Stimulated activated CD8-positive, alpha-beta memory T cell treated with anti-CD3 and anti-CD28 coated beads, Interleukin-4, amount 100 ng/mL, for 4 hours (primary cell): ENCODE data around the gene GOLGA6L7.
"Not testable (repeated sequence)": the region's sequence is repeated elsewhere in the genome, so short reads cannot be mapped to it uniquely, and the experiment has no call there.

Experiments
- DNase-seq, 2 donors: peaks; one replicate each; pipeline ENCODE4 v3.0.0-alpha.2; 2020; ENCODE audit warnings: low read depth in 2 of 2, low spot score in 1 of 2

GOLGA6L7 gene, protein sequence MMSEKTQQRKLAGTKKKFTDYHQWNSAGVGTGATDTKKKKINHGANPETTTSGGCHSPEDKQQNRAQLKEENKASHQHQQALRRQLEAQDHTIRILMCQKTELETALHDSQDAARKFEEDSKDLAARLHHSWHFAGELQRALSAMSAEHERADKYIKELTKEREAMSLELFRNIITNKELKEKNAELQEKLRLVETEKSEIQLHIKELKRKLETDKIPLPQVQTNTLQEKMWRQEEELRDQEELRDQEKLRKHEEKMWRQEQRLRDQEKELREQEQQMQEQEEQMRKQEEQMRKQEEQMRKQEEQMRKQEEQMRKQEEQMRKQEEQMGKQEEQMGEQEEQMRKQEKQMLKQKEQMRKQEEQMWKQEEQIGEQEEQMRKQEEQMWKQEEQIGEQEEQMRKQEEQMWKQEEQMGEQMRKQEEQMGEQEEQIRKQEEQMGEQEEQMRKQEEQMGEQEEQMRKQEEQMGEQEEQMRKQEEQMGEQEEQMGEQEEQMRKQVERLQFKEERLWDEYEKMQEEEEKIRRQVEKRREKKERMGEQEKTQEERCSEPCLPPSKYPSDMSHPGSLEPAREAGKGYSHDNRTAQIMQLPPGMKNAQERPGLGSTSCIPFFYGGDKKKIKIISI

DNA sequence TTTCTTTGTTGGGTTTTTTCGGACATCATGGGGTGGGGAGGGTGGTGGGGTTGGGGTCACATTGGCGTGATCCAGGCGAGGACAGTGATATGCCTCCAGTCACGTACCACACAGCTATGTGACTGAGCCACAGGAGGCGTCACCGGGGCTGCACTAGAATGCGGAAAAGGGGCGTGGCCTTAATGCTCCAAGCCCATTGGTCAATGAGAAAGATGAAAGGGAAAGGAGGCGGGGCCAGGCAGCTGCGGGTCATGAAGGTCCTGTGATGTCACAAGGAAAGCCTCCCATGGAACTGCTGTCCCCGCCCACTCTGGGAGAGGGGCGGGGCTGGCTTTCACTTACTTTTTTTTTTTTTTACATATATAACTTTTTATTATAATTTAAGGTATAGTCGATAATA is at the start of gene GOLGA6L7:
TSS of gene GOLGA6L7 (minus strand) at position 124 of the 400 bp plus-strand sequence. CDS start at position 29, 95 bp downstream.
- DNase-seq = not testable (repeated sequence)

DNA sequence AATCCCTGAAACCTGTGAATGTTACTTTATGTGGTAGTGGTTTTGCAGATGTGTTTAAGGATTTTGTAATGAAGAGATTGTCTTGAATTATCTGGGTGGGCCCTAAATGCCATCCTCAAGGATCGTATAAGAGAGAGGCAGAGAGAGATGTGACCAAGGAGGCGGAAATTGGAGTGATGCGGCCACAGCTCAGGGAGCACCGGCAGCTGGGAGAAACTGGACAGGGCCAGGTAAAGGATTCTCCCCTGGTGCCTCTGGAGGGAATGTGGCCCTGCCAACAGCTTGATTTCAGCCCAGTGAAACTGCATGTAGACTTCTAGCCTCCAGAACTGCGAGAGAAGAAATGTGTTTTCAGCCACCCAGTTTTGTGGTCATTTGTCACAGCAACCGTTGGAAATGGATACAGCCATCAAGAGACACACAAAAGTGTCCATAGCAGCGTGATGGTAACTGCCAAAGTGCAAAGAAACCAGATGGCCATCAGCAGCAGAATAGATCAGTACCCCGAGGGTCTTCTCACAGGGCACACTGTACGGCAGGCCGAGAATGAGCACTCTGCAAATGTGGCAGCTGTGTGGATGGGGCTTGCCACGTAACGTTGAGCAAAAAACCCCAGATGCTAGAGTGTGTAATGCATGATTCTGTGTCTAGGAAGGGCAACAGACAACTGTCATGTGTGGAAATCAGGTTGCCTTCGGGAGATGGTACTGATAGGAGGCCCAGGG is 49.6 kb upstream of the GOLGA6L7 start:
- no peak for DNase-seq

DNA sequence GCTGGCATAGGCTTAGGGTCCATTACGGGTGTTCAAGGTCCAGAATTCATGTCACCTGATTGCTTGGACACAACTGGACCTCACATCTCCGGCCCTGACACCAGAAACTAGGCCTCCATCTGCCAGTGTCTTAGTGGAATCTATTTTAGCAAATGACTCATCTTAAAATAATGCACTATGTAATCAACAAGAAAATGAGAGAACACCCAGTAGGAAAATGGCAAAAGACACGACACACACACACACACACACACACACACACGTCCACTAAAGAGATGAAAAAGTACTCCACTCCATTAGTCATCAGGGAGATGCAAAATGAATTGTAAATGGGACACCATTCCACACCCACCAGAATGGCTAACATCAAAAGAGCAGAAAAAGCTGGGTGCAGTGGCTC is 48.5 kb upstream of the GOLGA6L7 start:
- DNase-seq = no peak

DNA sequence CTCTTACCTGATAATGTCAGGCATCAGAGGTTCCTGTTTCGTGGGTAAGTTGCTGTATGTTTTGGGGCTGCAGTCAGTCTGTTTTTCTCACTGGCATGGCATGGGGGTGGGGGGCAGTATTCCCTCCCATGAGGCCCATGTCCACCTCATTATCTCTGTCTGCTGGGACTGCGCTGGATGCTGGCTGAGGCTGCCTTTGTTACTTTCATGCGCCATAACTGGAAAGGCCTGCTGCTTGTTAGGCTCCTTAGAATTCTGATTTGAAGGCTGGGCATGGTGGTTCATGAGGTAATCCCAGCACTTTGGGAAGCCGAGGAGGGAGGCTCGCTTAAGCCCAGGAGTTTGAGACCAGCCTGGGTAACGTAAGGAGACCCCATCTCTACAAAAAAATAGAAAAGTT is 47.1 kb upstream of the GOLGA6L7 start:
- DNase-seq = no peak

- no peak for DNase-seq
Measured at GRCh38 chr15:28895146-28895545, 46.7 kb upstream of the GOLGA6L7 start.

DNA sequence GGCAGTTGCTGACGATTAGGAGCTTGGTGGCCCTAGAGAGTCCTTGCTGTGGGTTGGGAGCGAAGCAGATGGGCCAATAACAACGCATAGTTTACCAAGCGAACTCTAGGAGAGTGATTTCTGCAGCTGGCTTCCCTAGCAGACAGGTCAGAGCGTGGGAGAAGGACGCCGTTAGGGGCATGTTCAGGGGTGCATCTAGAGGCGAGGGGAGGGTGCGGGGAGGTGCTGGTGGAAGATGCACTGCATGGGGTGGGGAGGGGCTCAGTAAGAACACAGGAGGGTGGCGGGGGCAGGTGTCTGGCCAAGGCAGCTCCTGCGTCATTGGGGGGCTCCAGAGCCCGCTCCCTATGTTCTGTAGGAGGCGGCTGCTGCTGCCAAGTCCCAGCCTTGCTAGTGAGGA is 46.2 kb upstream of the GOLGA6L7 start:
- no peak for DNase-seq

DNA sequence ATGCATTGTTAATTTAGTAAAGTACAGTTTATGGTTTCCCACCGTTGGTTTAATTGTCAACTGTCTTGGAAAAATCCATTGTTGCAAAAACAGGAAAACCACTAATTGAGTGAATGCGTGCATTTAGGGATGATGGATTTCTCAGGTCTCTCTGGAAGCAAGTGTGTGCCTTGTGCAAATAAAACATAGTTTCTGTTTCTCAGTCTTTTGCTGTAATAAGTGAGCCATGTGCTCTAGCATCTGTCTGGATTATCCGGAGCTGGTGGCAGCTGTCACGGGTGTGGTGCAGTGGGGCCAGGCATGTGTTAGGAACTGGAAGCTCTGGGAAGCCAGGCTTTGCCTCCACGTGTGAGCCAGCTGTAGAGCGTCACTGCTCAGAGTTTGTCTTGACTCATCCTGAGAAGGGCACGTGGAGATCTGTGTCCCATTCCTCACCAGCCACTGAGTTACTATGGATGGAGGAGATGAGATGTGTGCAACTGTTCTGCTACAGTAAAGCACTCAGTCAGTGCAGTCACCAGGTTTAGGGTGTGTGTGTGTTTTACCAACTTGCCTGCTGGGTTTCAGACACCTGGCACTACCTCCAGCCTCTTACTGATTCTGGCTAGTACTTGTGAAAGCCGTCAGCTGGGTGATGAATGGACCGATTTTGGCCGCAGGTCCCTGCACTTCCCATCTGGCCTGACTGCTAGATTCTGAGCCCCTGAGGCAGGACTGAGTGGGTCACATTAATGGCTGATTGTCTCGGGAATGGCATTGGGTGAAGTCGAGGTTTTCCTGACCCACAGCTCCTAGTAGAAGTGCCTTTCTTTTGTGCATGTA is 44.6 kb upstream of the GOLGA6L7 start:
- DNase-seq = no peak

- DNase-seq = no peak
Measured at GRCh38 chr15:28891588-28891987, 43.1 kb upstream of the GOLGA6L7 start.

- DNase-seq = no peak
Measured at GRCh38 chr15:28890711-28891495, 42.5 kb upstream of the GOLGA6L7 start.

GRCh38 chr15:28890291-28890690 is 41.8 kb upstream of the GOLGA6L7 start:
- not testable (repeated sequence) for DNase-seq

DNA sequence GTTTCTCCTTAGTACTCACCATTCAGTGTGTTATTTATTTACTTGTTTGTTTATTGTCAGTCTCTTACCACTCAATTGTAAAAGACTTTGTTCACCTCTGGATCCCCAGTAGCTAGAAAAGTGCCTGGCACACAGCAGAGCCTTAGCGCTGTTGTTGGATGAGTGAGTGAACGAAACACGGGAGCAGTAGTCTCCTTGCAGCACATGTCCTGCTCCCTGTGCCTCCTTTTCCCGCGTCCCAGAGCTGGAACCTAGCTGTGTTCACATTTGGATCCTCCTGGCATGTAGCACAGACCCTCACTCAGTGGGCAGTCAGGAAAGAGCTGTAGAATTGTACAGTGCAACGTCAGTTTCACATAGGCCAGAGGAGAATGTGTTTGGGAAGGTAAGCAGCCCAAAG is 41.4 kb upstream of the GOLGA6L7 start:
- DNase-seq = not testable (repeated sequence)

GRCh38 chr15:28889346-28889745 is 40.9 kb upstream of the GOLGA6L7 start:
- DNase-seq = no peak

- no peak for DNase-seq
Measured at GRCh38 chr15:28888900-28889299, 40.5 kb upstream of the GOLGA6L7 start.

DNA sequence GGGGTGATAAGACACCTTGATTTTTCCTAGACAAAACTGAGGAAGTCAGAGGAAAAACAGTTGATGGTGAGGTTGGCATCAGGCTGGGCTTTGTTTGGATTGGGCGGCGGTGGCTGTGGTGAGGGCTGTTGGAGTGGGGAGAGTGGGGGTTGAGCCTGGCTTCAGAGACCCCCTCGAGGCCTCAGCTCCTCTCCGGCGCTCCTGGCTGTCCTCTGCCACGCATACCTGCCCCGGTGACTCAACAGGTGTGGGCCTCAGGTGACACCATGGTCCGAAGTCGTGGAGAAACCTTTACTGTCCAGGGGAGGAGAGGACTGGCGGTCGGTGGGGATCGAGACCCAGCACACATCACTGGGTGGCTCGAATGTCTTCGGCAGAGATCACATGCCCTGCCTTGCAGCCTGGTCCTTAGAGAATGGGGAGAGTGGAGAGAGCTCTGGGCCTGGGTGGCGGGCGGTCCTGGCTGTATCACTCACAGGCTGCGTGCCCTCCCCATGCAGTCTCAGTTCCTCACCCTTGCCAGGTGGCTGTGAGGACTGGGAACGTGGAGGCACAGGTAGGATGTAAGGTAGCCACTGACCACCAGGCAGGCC is 40.0 kb upstream of the GOLGA6L7 start:
- no peak for DNase-seq

DNA sequence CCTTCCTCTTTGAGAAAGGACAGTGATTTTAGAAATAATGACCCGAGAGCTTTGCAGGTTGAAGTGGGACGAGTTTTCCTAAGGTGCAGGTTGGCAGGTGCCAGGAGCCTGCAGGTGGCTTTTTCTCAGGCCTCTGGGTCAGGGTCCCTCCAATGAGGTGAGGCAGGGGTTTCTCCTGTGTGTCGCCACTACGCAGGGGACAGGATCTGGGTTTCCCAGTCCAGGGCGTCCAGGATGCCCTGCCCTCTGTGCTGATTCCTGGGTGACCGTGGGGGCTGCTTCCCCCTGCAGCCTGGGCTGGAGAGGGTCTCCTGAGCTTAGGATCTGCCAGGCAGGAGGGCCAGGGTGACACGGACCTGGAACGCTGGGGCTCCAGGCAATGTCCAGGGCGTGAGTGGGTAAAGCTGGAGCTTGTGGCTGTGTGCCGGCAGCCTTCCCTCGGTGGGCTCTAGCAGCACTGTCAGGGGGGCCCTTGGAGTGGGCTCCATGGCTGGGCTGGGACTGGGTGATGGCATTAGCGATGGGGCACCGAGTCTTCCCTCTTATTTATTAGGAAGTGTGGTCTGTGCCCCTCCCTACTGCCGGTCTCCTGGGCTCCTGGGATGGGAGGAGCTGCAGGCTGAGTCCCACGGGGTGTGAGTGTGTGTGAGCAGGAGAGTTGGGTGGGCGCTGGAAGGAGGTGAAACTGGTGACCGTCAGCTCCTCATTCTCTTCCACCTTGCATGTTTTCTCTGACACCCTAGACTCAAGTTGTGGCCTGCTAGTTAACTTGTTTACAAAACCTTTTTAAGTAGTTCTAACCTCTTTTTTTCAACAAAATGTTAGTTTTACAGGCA is 39.1 kb upstream of the GOLGA6L7 start:
- DNase-seq = no peak

DNA sequence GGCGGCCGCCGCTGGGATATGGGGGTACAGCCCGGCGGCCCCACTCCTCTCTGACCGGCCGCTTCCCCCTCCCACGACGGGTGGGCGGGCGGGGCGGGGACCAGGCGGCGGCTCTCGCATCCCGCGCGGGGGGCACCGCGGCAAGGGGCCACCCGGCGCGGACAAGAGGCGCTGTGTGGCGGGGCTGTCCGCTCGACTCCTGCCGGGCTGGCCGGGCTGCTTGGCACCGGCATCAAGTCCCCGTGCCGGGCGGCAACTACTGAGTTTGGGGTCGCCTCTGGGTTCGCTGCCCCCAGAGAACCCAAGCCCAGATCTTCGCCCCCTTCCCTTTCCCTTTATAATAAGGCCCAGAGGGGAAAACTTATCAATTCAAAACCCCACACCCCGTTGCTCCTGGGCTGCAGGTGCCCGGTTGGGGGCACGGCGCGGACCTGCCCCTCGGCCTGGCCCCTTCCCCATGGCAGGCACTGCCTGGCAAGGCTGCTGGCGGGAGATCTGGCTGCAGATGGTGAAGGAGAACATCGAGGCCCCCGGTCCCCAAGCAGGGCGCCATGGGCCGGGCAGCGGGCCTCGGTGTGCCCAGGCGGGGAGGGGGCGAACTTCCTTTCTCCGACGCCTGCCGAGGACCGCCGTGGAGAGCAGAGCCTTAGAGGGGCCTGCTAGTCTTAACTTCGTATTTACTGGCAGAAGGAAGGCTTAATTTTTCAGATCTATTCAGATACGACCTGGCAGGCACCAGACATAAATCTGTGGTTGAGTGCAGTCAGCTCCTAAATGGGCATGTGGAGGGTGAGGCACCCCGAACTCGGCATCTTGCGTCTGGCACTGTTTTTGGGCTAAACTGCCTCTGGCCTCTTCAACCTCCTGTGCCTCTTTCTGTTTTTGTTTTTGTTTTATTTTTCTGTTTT is 38.2 kb upstream of the GOLGA6L7 start:
- no peak for DNase-seq

DNA sequence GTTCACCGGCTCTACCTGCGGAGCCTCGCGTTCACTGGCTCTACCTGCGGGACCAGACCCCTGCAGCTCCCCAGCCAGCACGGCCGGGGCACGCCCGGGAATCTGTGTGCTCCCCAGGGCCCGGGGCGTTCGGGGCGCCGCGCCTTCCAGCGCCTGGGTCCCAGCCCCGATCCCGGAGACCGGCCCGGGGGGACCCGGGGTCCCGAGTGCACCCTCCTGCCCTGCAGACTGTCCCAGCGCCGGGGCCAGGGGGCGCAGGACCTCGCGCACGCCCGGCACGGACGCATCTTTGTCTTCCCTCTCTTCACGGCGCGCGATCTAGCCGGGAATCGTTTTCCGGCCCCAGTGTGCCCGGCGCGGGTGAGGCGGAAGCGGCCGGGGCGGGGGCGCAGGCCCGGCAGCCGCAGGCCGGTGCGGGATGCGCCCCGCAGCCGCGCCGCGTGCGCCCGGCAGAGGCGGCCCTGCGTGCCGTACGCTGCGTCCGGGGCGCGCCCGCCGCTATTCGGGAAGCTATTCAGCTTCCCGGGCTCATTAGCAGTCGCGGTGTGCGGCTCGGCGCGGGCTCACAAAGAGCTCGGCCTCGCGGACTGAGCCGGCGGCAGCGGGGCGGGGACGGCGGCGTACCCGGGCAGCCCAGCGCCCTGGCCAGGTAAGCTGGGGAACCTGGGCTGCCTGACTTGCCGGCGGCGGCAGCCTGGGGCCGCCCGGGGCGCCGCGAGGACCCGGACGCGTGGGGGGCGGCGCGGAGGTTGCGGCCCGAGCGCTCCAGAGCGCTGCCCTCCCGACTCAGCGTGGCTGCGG is 37.4 kb upstream of the GOLGA6L7 start, which contains the start of gene APBA2:
TSS of gene APBA2 (plus strand) at position 345 of the 801 bp plus-strand sequence. CDS start 167,911 bp downstream, outside the sequence.
- DNase-seq = no peak
